ENCODE measurements around the gene SUN3.
"Not testable (repeated sequence)": the region's sequence is repeated elsewhere in the genome, so short reads cannot be mapped to it uniquely, and the experiment has no call there.

The SUN3 gene

GRCh38 chr7:48011323-48011722, 17.6 kb downstream of the SUN3 start:
- no peak overlapping the region for H3K27ac ChIP-seq
- no peak for DNase-seq (ENCODE audit: low spot score)
- no peak for TF ChIP-seq CTCF (IDR thresholded peaks at IDR 0.05)

GRCh38 chr7:48009954-48010353, 19.0 kb downstream of the SUN3 start:
- no peak for TF ChIP-seq CTCF (IDR thresholded peaks at IDR 0.05)
- H3K27ac ChIP-seq = no peak overlapping the region
- DNase-seq (ENCODE audit: low spot score) = no peak
- no peak overlapping the region for H3K4me3 ChIP-seq

More at GRCh38 chr7:48011323-48011722, 17.6 kb downstream of the SUN3 start:
- H3K4me3 ChIP-seq = no peak overlapping the region

GRCh38 chr7:48009257-48009656, 19.6 kb downstream of the SUN3 start:
- DNase-seq (ENCODE audit: low spot score) = no peak
- TF ChIP-seq CTCF (IDR thresholded peaks at IDR 0.05) = no peak
- H3K4me3 ChIP-seq = no peak overlapping the region
- H3K27ac ChIP-seq = no peak overlapping the region

GRCh38 chr7:48006866-48007265, 22.0 kb downstream of the SUN3 start:
- TF ChIP-seq CTCF (IDR thresholded peaks at IDR 0.05) = no peak
- H3K27ac ChIP-seq = no peak overlapping the region
- no peak overlapping the region for H3K4me3 ChIP-seq
- no peak for DNase-seq (ENCODE audit: low spot score)

- TF ChIP-seq CTCF (IDR thresholded peaks at IDR 0.05) = no peak
- DNase-seq (ENCODE audit: low spot score) = no peak
- Histone ChIP-seq H3K27ac (no peak overlapping the region), H3K4me3 (no peak overlapping the region)
Observed at GRCh38 chr7:48004638-48005037, 24.3 kb downstream of the SUN3 start.

- Histone ChIP-seq H3K27ac (no peak overlapping the region), H3K4me3 (no peak overlapping the region)
- TF ChIP-seq CTCF (IDR thresholded peaks at IDR 0.05) = no peak
- DNase-seq (ENCODE audit: low spot score) = no peak
Observed at GRCh38 chr7:48004032-48004431, 24.9 kb downstream of the SUN3 start.

GRCh38 chr7:48000164-48000563, 28.7 kb downstream of the SUN3 start:
- H3K27ac ChIP-seq; H3K4me3 ChIP-seq; DNase-seq (ENCODE audit: low spot score): not testable (repeated sequence)

- TF ChIP-seq CTCF (IDR thresholded peaks at IDR 0.05) = no peak
- Histone ChIP-seq H3K4me3 (no peak overlapping the region), H3K27ac (no peak overlapping the region)
- no peak for DNase-seq (ENCODE audit: low spot score)
Observed at GRCh38 chr7:47999413-47999812, 29.5 kb downstream of the SUN3 start.

Data from coronary artery (tissue), 2 donors.